Natural killer cell (primary cell): ENCODE measurements around the gene FHL2. TPM values are rescaled to one million over a fixed set of nuclear protein-coding genes. Genes with fewer than 3 reads are reported as not detected.

Experiments used
- ATAC-seq, 3 donors: fragments of 150-1000 bp in 2 of 3; fragments of 200-7000 bp in 1 of 3; cut with Tn5 transposase; 1 replicate in 1 of 3; 2 replicates in 2 of 3; pipeline ENCODE4 v1.10.0; 2021; ENCODE audit warnings: mild to moderate bottlenecking in 2 of 3, moderate library complexity in 2 of 3
- DNase-seq, 2 donors: peaks; one replicate each; pipeline versions ENCODE4 v3.0.0 to v3.0.0-alpha.2; 2013 to 2021; ENCODE audit warnings: mixed read lengths in 1 of 2
- H3K27ac ChIP-seq: one replicate; pipeline ENCODE4 v1.5.1; 2013; ENCODE audit warnings: mild to moderate bottlenecking, low read length
- H3K27me3 ChIP-seq: one replicate; pipeline ENCODE4 v1.6.1; 2013; ENCODE audit warnings: low read length; ENCODE audit not compliant: control insufficient read depth, insufficient read depth
- H3K36me3 ChIP-seq: one replicate; pipeline ENCODE4 v1.6.1; 2013; ENCODE audit warnings: low read length; ENCODE audit not compliant: control insufficient read depth, insufficient read depth
- H3K4me1 ChIP-seq: one replicate; pipeline ENCODE4 v1.6.1; 2013; ENCODE audit warnings: low read length; ENCODE audit not compliant: control insufficient read depth, insufficient read depth
- H3K4me3 ChIP-seq: one replicate; pipeline ENCODE4 v1.5.1; 2013; ENCODE audit warnings: low read length
- H3K9me3 ChIP-seq: one replicate; pipeline ENCODE4 v1.6.1; 2013; ENCODE audit warnings: low read length; ENCODE audit not compliant: control insufficient read depth, insufficient read depth
- H3K27ac Mint-ChIP-seq, 2 donors: one replicate each; pipeline ENCODE4 v1.8.0; 2022; ENCODE audit warnings: mild to moderate bottlenecking in 2 of 2, mixed read lengths in 2 of 2, moderate library complexity in 1 of 2
- H3K27me3 Mint-ChIP-seq, 2 donors: one replicate each; pipeline ENCODE4 v1.8.0; 2022; ENCODE audit warnings: low read depth in 2 of 2, mixed read lengths in 2 of 2
- H3K36me3 Mint-ChIP-seq: one replicate; pipeline ENCODE4 v1.8.0; 2022; ENCODE audit warnings: mixed read lengths
- H3K4me1 Mint-ChIP-seq, 2 donors: one replicate each; pipeline ENCODE4 v1.8.0; 2022; ENCODE audit warnings: mixed read lengths in 2 of 2
- H3K4me3 Mint-ChIP-seq: one replicate; pipeline ENCODE4 v1.8.0; 2022; ENCODE audit warnings: mild to moderate bottlenecking, moderate library complexity, mixed read lengths
- H3K9me3 Mint-ChIP-seq, 2 donors: one replicate each; pipeline ENCODE4 v1.8.0; 2022; ENCODE audit warnings: mixed read lengths in 2 of 2
- WGBS: methylation state at CpG from one replicate; pipeline ENCODE4 v1.1.7; 2013; ENCODE audit warnings: missing lambda C conversion rate; ENCODE audit not compliant: insufficient coverage; 5-methylcytosine and 5-hydroxymethylcytosine counted together
- intact Hi-C: fragments of 100-400 bp; cut with micrococcal nuclease; formaldehyde crosslinking; loops from one replicate; pipeline ENCODE4 v1.14.2; 2022
- total RNA-seq, 4 donors: library from RNA; stranded (reverse); fragments of 120-200 nt in 1 of 4; gene quantifications; one replicate each; pipeline versions ENCODE4 v1.2.3 to v1.2.4, GENCODE V29; 2013 to 2022
- TF ChIP-seq, protein P1 (sequence below): fragments of 200-600 bp; IDR thresholded peaks from one replicate; pipeline ENCODE4 v1.8.0; 2022; ENCODE audit warnings: antibody characterized with exemption

The FHL2 gene
- total RNA-seq, 3 donors from 2014 or later (not counting 1 experiment from before 2014, with no cell fraction given) = 0.26 to 1.3 (median 0.84) TPM

DNA sequence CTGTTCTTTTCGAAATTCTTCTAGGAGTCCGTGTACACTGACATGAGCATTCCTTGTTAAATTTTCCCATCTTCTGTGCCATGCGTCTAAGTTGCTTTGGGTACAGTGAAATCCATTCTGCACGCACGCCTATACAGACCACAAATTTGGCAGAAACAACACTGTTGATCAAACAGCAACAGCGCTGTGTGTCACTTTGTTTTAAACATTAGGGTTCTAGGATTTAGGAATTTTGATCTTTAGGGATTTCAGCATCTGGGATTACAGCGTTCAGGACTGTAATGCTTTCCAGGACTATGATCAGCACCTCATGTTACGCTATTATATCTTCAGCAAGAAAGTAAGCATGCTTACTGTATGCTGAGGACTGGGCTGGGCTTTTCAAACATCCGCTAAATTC, 47.1 kb upstream of the FHL2 start:
- ATAC-seq (no peak), DNase-seq (no peak)
- Mint-ChIP-seq H3K36me3 (no peaks in the 10 kb centered on the region), H3K27ac (no peak overlapping the region), H3K27me3 (peaks cover 4 to 25% of the 10 kb centered on the region in 2 donors), H3K4me3 (no peak overlapping the region), H3K4me1 (no peaks in the 10 kb centered on the region), H3K9me3 (no peaks in the 10 kb centered on the region)
- Histone ChIP-seq H3K4me3 (no peak overlapping the region), H3K9me3 (no peaks in the 10 kb centered on the region), H3K27ac (no peak overlapping the region), H3K36me3 (no peaks in the 10 kb centered on the region), H3K4me1 (no peaks in the 10 kb centered on the region), H3K27me3 (peaks cover 2% of the 10 kb centered on the region)
- TF ChIP-seq, protein P1, sequence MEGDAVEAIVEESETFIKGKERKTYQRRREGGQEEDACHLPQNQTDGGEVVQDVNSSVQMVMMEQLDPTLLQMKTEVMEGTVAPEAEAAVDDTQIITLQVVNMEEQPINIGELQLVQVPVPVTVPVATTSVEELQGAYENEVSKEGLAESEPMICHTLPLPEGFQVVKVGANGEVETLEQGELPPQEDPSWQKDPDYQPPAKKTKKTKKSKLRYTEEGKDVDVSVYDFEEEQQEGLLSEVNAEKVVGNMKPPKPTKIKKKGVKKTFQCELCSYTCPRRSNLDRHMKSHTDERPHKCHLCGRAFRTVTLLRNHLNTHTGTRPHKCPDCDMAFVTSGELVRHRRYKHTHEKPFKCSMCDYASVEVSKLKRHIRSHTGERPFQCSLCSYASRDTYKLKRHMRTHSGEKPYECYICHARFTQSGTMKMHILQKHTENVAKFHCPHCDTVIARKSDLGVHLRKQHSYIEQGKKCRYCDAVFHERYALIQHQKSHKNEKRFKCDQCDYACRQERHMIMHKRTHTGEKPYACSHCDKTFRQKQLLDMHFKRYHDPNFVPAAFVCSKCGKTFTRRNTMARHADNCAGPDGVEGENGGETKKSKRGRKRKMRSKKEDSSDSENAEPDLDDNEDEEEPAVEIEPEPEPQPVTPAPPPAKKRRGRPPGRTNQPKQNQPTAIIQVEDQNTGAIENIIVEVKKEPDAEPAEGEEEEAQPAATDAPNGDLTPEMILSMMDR = no peak
- 94% methylated on average over 9 of the region's 9 CpGs for WGBS
- intact Hi-C loops = no loop called here

DNA sequence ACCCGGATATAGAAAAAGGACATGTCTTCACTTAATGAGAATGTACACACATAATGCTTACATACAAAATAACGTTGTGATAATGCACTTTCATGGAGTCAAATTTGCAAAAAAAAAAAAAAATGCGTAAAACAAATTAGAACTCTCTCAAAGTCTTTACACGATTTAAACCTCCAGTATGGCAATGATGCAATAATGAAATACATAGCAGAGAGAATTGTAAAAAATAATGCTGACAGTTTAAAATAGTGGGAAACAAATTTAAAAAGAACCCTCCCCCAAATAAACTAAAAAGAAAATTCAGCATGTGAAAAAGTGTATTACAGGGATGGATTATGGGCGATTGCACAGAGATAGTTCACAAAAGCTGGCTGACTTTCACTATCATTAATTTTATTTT, 46.6 kb upstream of the FHL2 start:
- H3K27ac ChIP-seq = no peak overlapping the region
- H3K36me3 ChIP-seq = no peaks in the 10 kb centered on the region
- peaks cover 2% of the 10 kb centered on the region for H3K27me3 ChIP-seq
- no peak for ATAC-seq
- no peak overlapping the region for H3K4me3 Mint-ChIP-seq
- no peaks in the 10 kb centered on the region for H3K4me1 Mint-ChIP-seq
- 67% methylated on average over 2 of the region's 5 CpGs for WGBS
- H3K9me3 Mint-ChIP-seq = no peaks in the 10 kb centered on the region
- intact Hi-C loops = no loop called here
- no peak for DNase-seq
- no peak overlapping the region for H3K4me3 ChIP-seq
- H3K9me3 ChIP-seq = no peaks in the 10 kb centered on the region
- peaks cover 8 to 29% of the 10 kb centered on the region in 2 donors for H3K27me3 Mint-ChIP-seq
- H3K4me1 ChIP-seq = no peaks in the 10 kb centered on the region
- TF ChIP-seq, protein P1 = no peak
- H3K27ac Mint-ChIP-seq = no peak overlapping the region
- no peaks in the 10 kb centered on the region for H3K36me3 Mint-ChIP-seq

DNA sequence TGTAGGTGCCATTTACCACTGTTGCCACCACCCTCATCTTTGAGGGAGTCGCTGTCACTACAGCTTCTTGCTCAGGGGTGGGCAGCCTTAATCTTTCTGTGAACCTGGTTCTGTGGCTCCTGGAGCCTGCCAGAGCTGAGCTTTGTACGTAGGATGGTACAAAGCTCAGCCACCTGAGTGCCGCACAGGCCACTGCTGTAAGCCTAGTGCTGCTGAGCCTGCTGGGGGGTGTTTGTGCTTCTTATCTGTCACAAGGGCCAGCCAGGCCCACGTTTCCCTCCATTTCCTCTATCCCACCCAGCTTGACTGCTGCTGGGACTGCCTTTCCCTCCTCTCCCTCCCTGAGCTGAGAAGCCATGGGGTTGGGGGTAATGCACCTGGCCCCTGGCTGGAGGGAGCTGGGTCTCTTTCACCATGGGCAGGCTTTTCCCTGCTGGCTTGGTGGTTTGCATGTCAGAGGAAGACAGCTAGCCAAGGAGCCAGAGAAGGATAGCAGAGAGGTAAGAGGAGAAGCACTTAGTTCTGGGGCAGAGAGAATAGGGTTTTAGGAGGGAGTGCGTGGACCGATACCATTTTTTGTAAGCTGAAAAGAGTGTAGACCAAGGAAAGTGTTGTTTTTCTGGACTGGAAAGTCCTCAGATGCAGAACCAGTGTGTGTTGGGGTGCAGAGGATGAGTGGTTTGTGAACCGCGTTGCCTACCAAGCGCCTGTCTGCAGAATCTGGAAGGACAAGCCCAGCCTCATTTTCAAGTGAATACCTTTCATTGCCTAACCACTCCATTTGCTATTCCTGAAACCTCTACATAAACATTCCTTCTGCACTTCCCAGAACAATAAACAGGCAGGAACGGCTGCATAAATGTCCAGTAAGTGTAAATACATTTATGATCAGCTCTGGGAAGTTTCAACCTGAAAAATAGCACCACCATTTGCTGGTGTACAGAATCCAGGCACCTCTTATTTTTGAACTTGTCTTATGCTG, 45.1 kb upstream of the FHL2 start:
- intact Hi-C loops = no loop called here
- DNase-seq (no peak), ATAC-seq (no peak)
- no peak overlapping the region for H3K4me3 Mint-ChIP-seq
- H3K9me3 ChIP-seq = no peaks in the 10 kb centered on the region
- H3K36me3 ChIP-seq = no peaks in the 10 kb centered on the region
- no peaks in the 10 kb centered on the region for H3K9me3 Mint-ChIP-seq
- H3K27ac ChIP-seq = no peak overlapping the region
- no peak overlapping the region for H3K4me3 ChIP-seq
- H3K27me3 Mint-ChIP-seq = peaks cover 4 to 20% of the 10 kb centered on the region in 2 donors
- TF ChIP-seq, protein P1 = no peak
- peaks cover under 1% of the 10 kb centered on the region for H3K27me3 ChIP-seq
- H3K27ac Mint-ChIP-seq = no peak overlapping the region
- no peaks in the 10 kb centered on the region for H3K36me3 Mint-ChIP-seq
- H3K4me1 Mint-ChIP-seq = no peaks in the 10 kb centered on the region
- WGBS = 95% methylated on average over 9 of the region's 10 CpGs
- H3K4me1 ChIP-seq = no peaks in the 10 kb centered on the region
